ENCODE results near the gene ING2.

Gene ING2

GRCh38 chr4:183499801-183500200 lies 5.1 kb upstream of the ING2 start:
- DNase-seq: no peak

GRCh38 chr4:183503497-183504063 lies 1.3 kb upstream of the ING2 start:
- DNase-seq: no peak

GRCh38 chr4:183504064-183504929 lies 561 bp upstream of the ING2 start:
- DNase-seq: peak; percentile 99

- DNase-seq: peak; percentile 84 to 86
Measured at GRCh38 chr4:183505611-183506388, 942 bp downstream of the ING2 start.

GRCh38 chr4:183506389-183506735 lies 1.5 kb downstream of the ING2 start:
- no peak for DNase-seq

GRCh38 chr4:183507925-183508696 lies 3.3 kb downstream of the ING2 start:
- DNase-seq: no peak

GRCh38 chr4:183508697-183509335 lies 4.0 kb downstream of the ING2 start:
- no peak for DNase-seq

- DNase-seq: no peak
Measured at GRCh38 chr4:183515411-183515810, 10.6 kb downstream of the ING2 start.

GRCh38 chr4:183517194-183517593 lies 12.3 kb downstream of the ING2 start:
- no peak for DNase-seq

GRCh38 chr4:183517781-183518180 lies 12.9 kb downstream of the ING2 start:
- DNase-seq: no peak

- no peak for DNase-seq
Measured at GRCh38 chr4:183522821-183523220, 18.0 kb downstream of the ING2 start.

GRCh38 chr4:183527326-183527725 lies 22.5 kb downstream of the ING2 start:
- DNase-seq: no peak

GRCh38 chr4:183532821-183533220 lies 28.0 kb downstream of the ING2 start:
- DNase-seq: no peak

- no peak for DNase-seq
Measured at GRCh38 chr4:183533698-183534097, 28.8 kb downstream of the ING2 start.

- no peak for DNase-seq
Measured at GRCh38 chr4:183540410-183541009, 35.7 kb downstream of the ING2 start.

GRCh38 chr4:183541010-183541751 lies 36.3 kb downstream of the ING2 start:
- no peak for DNase-seq

- DNase-seq: no peak
Measured at GRCh38 chr4:183541752-183542040, 36.8 kb downstream of the ING2 start.

- no peak for DNase-seq
Measured at GRCh38 chr4:183543435-183543834, 38.6 kb downstream of the ING2 start.

- DNase-seq: no peak
Measured at GRCh38 chr4:183544109-183544508, 39.3 kb downstream of the ING2 start.

- DNase-seq: no peak
Measured at GRCh38 chr4:183546376-183546775, 41.5 kb downstream of the ING2 start.

- DNase-seq: no peak
Measured at GRCh38 chr4:183548306-183548705, 43.4 kb downstream of the ING2 start.

Measured in CD4-positive, alpha-beta T cell treated with Interleukin-1 beta for 1 hour (primary cell).